HepG2 (cell line): ENCODE results near the gene MUC13. TPM values are rescaled to one million over a fixed set of nuclear protein-coding genes. Genes with fewer than 3 reads are reported as not detected.

Source experiments
- ADNP ChIP-seq: sonication (generic); formaldehyde crosslinking; IDR thresholded peaks from 2 replicates; pipeline ENCODE4 v1.4.0; 2020; ENCODE audit warnings: missing genetic modification reagents
- FOXK2 ChIP-seq: fragments of 450-650 bp; IDR thresholded peaks from 2 replicates; pipeline ENCODE4 v1.6.1; 2016
- PITX1 ChIP-seq: sonication (generic); formaldehyde crosslinking; IDR thresholded peaks from 2 replicates; pipeline ENCODE4 v1.5.1; 2020; ENCODE audit warnings: mild to moderate bottlenecking, missing genetic modification reagents
- RBAK ChIP-seq: sonication (generic); formaldehyde crosslinking; IDR thresholded peaks from 2 replicates; pipeline ENCODE4 v1.5.1; 2020; ENCODE audit warnings: mild to moderate bottlenecking, missing genetic modification reagents
- SP140L ChIP-seq: sonication (generic); formaldehyde crosslinking; IDR thresholded peaks from 2 replicates; pipeline ENCODE4 v1.4.0; 2020; ENCODE audit warnings: missing genetic modification reagents, borderline replicate concordance
- SYNCRIP ChIP-seq: fragments of 200-400 bp; formaldehyde crosslinking; IDR thresholded peaks from 2 replicates; pipeline ENCODE4 v1.6.1; 2018; ENCODE audit warnings: mild to moderate bottlenecking, low read depth, low read length; ENCODE audit not compliant: insufficient read depth
- ZBTB7A ChIP-seq: sonication (generic); formaldehyde crosslinking; IDR thresholded peaks from 2 replicates; pipeline ENCODE4 v1.8.0; 2022; ENCODE audit warnings: mild to moderate bottlenecking, missing genetic modification reagents
- ZMYM3 ChIP-seq: sonication (generic); formaldehyde crosslinking; IDR thresholded peaks from 2 replicates; pipeline ENCODE4 v1.5.1; 2020; ENCODE audit warnings: mild to moderate bottlenecking, missing genetic modification reagents
- ZNF230 ChIP-seq: sonication (generic); formaldehyde crosslinking; IDR thresholded peaks from 2 replicates; pipeline ENCODE4 v1.4.0; 2020; ENCODE audit warnings: mild to moderate bottlenecking, missing genetic modification reagents
- ZNF562 ChIP-seq: sonication (generic); formaldehyde crosslinking; IDR thresholded peaks from 2 replicates; pipeline ENCODE4 v1.8.0; 2022; ENCODE audit warnings: missing genetic modification reagents, borderline replicate concordance
- polyA plus RNA-seq, 8 experiments: library from polyadenylated mRNA; depleted of rRNA in 3 of 8; stranded (reverse) in 7 of 8; unstranded in 1 of 8; fragments of >200 nt; fragmentation: Illumina TruSeq in 4 of 8; extraction: Trizol in 4 of 8; gene quantifications; 2 replicates each; pipeline versions ENCODE4 v1.2.1 to v1.2.3, GENCODE V29; 2011 to 2016; ENCODE audit warnings: low read depth in 4 of 8, missing spikeins in 1 of 8, mixed read lengths in 1 of 8; ENCODE audit not compliant: insufficient read depth in 1 of 8
- total RNA-seq, 5 experiments: library from RNA; depleted of rRNA; stranded (reverse); fragments of >200 nt; fragmentation: Illumina TruSeq; extraction: Trizol; gene quantifications; 2 replicates each; pipeline ENCODE4 v1.2.3, GENCODE V29; 2016; ENCODE audit warnings: low read depth in 1 of 5
- TF ChIP-seq, protein P1 (sequence below): sonication (generic); formaldehyde crosslinking; IDR thresholded peaks from 2 replicates; pipeline ENCODE4 v1.4.0; 2020; ENCODE audit warnings: low read depth, missing genetic modification reagents
- TF ChIP-seq, protein P2 (sequence below): sonication (generic); formaldehyde crosslinking; IDR thresholded peaks from 2 replicates; pipeline ENCODE4 v1.4.0; 2020; ENCODE audit warnings: missing genetic modification reagents
- TF ChIP-seq, protein P3 (sequence below): sonication (generic); formaldehyde crosslinking; conservative IDR thresholded peaks from 2 replicates; pipeline ENCODE4 v1.4.0; 2020; ENCODE audit warnings: mild to moderate bottlenecking, missing genetic modification reagents, moderate library complexity

Gene MUC13
- total and polyA plus RNA-seq, 2 of the 13 experiments (the other 11 are each of a cell fraction or from before 2014, with no cell fraction given) = 0.04 to 1.2 TPM

DNA sequence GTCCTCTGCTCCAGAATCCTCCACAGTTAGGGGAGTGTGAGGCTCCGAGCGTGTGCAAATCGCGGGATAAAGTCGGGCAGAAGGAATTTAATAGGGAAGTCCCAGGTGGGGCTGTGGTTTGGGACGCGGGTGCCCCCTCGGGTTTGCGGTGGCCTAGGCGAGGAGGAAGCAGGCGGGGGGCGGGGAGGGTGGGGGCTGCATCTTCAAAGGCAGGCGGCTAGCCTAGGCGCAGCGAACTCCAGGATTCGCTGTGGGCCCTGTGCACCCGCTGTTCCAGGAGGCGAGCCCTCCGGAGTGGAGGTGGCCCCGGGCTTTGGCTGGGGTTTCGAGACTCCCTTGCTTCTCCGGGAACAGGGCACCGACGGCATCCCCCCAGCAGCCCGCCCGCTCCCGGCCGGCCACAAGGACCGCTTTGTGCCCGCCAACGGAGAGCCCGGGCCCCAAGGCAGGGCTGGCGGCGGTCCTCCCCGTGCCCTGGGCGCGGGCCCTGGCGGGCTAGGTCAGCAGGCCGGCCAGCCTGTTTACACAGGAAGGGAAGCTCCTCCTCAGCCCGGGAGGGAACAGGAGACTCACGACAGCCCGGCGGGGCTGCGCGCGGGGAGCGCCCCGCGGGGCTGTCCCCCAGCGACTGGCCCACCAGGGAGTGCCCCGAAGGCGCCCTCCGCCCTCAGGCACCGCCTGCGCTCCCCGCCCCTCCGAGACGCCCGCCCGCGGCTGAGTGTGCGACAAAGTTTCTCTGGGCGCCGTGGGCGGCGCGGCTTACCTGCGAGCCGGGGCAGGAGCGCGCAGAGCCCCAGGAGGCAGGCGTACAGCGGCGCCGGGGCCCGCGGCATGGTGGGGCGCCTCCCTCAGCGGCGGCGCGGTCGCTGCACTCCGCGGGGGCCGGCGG lies 48.1 kb downstream of the MUC13 start (continued):
- TF ChIP-seq, protein P1, sequence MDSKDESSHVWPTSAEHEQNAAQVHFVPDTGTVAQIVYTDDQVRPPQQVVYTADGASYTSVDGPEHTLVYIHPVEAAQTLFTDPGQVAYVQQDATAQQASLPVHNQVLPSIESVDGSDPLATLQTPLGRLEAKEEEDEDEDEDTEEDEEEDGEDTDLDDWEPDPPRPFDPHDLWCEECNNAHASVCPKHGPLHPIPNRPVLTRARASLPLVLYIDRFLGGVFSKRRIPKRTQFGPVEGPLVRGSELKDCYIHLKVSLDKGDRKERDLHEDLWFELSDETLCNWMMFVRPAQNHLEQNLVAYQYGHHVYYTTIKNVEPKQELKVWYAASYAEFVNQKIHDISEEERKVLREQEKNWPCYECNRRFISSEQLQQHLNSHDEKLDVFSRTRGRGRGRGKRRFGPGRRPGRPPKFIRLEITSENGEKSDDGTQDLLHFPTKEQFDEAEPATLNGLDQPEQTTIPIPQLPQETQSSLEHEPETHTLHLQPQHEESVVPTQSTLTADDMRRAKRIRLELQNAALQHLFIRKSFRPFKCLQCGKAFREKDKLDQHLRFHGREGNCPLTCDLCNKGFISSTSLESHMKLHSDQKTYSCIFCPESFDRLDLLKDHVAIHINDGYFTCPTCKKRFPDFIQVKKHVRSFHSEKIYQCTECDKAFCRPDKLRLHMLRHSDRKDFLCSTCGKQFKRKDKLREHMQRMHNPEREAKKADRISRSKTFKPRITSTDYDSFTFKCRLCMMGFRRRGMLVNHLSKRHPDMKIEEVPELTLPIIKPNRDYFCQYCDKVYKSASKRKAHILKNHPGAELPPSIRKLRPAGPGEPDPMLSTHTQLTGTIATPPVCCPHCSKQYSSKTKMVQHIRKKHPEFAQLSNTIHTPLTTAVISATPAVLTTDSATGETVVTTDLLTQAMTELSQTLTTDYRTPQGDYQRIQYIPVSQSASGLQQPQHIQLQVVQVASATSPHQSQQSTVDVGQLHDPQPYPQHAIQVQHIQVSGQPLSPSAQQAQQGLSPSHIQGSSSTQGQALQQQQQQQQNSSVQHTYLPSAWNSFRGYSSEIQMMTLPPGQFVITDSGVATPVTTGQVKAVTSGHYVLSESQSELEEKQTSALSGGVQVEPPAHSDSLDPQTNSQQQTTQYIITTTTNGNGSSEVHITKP = no peak; the same call in 1 of the 2 replicates
- TF ChIP-seq SYNCRIP = no peak
- TF ChIP-seq PITX1 (CRISPR knock-in tag) = no peak
- TF ChIP-seq, protein P2, sequence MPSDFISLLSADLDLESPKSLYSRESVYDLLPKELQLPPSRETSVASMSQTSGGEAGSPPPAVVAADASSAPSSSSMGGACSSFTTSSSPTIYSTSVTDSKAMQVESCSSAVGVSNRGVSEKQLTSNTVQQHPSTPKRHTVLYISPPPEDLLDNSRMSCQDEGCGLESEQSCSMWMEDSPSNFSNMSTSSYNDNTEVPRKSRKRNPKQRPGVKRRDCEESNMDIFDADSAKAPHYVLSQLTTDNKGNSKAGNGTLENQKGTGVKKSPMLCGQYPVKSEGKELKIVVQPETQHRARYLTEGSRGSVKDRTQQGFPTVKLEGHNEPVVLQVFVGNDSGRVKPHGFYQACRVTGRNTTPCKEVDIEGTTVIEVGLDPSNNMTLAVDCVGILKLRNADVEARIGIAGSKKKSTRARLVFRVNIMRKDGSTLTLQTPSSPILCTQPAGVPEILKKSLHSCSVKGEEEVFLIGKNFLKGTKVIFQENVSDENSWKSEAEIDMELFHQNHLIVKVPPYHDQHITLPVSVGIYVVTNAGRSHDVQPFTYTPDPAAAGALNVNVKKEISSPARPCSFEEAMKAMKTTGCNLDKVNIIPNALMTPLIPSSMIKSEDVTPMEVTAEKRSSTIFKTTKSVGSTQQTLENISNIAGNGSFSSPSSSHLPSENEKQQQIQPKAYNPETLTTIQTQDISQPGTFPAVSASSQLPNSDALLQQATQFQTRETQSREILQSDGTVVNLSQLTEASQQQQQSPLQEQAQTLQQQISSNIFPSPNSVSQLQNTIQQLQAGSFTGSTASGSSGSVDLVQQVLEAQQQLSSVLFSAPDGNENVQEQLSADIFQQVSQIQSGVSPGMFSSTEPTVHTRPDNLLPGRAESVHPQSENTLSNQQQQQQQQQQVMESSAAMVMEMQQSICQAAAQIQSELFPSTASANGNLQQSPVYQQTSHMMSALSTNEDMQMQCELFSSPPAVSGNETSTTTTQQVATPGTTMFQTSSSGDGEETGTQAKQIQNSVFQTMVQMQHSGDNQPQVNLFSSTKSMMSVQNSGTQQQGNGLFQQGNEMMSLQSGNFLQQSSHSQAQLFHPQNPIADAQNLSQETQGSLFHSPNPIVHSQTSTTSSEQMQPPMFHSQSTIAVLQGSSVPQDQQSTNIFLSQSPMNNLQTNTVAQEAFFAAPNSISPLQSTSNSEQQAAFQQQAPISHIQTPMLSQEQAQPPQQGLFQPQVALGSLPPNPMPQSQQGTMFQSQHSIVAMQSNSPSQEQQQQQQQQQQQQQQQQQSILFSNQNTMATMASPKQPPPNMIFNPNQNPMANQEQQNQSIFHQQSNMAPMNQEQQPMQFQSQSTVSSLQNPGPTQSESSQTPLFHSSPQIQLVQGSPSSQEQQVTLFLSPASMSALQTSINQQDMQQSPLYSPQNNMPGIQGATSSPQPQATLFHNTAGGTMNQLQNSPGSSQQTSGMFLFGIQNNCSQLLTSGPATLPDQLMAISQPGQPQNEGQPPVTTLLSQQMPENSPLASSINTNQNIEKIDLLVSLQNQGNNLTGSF = no peak
- no peak for TF ChIP-seq RBAK
- TF ChIP-seq ZNF562 = no peak
- no peak for TF ChIP-seq FOXK2
- peak; percentile 28; the same call in 1 of the 2 replicates for TF ChIP-seq ZBTB7A
- 0 out of 2 replicates have a peak, but pooled peaks have one; percentile 45 for TF ChIP-seq ZNF230
- TF ChIP-seq ADNP (CRISPR knock-in tag) = no peak
- TF ChIP-seq SP140L (CRISPR knock-in tag) = no peak
- TF ChIP-seq, protein P3, sequence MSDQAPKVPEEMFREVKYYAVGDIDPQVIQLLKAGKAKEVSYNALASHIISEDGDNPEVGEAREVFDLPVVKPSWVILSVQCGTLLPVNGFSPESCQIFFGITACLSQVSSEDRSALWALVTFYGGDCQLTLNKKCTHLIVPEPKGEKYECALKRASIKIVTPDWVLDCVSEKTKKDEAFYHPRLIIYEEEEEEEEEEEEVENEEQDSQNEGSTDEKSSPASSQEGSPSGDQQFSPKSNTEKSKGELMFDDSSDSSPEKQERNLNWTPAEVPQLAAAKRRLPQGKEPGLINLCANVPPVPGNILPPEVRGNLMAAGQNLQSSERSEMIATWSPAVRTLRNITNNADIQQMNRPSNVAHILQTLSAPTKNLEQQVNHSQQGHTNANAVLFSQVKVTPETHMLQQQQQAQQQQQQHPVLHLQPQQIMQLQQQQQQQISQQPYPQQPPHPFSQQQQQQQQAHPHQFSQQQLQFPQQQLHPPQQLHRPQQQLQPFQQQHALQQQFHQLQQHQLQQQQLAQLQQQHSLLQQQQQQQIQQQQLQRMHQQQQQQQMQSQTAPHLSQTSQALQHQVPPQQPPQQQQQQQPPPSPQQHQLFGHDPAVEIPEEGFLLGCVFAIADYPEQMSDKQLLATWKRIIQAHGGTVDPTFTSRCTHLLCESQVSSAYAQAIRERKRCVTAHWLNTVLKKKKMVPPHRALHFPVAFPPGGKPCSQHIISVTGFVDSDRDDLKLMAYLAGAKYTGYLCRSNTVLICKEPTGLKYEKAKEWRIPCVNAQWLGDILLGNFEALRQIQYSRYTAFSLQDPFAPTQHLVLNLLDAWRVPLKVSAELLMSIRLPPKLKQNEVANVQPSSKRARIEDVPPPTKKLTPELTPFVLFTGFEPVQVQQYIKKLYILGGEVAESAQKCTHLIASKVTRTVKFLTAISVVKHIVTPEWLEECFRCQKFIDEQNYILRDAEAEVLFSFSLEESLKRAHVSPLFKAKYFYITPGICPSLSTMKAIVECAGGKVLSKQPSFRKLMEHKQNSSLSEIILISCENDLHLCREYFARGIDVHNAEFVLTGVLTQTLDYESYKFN (CRISPR knock-in tag) = 0 out of 2 replicates have a peak, but pooled peaks have one; percentile 39
- TF ChIP-seq ZMYM3 (CRISPR knock-in tag) = no peak
